DOHH2 (cell line): Measurements from ENCODE around the gene ANKRD39.

Source experiments
- EZH2phosphoT487 ChIP-seq: fragments of 200-600 bp; sonication (generic); IDR thresholded peaks from 2 replicates; pipeline ENCODE4 v1.6.1; 2017; ENCODE audit warnings: borderline replicate concordance, mild to moderate bottlenecking, antibody characterized with exemption, low read length, moderate library complexity, mixed read lengths
- TF ChIP-seq, protein P1 (sequence below): fragments of 200-600 bp; sonication (generic); IDR thresholded peaks from one replicate; pipeline ENCODE4 v1.5.1; 2014; ENCODE audit warnings: antibody characterized with exemption, mild to moderate bottlenecking, low read depth, low read length; ENCODE audit not compliant: poor library complexity, severe bottlenecking

GRCh38 chr2:96890726-96891385, 33.0 kb upstream of the ANKRD39 start:
- TF ChIP-seq, protein P1, sequence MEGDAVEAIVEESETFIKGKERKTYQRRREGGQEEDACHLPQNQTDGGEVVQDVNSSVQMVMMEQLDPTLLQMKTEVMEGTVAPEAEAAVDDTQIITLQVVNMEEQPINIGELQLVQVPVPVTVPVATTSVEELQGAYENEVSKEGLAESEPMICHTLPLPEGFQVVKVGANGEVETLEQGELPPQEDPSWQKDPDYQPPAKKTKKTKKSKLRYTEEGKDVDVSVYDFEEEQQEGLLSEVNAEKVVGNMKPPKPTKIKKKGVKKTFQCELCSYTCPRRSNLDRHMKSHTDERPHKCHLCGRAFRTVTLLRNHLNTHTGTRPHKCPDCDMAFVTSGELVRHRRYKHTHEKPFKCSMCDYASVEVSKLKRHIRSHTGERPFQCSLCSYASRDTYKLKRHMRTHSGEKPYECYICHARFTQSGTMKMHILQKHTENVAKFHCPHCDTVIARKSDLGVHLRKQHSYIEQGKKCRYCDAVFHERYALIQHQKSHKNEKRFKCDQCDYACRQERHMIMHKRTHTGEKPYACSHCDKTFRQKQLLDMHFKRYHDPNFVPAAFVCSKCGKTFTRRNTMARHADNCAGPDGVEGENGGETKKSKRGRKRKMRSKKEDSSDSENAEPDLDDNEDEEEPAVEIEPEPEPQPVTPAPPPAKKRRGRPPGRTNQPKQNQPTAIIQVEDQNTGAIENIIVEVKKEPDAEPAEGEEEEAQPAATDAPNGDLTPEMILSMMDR: no peak
- TF ChIP-seq EZH2phosphoT487: no peak
